Measurements from ENCODE around the gene PPT2. TPM values are rescaled to one million over a fixed set of nuclear protein-coding genes. Genes with fewer than 3 reads are reported as not detected.

The PPT2 gene
- total and polyA plus RNA-seq, 2 of the 13 experiments (the other 11 are each of a cell fraction or from before 2014, with no cell fraction given): 39.2 to 61.8 TPM

DNA sequence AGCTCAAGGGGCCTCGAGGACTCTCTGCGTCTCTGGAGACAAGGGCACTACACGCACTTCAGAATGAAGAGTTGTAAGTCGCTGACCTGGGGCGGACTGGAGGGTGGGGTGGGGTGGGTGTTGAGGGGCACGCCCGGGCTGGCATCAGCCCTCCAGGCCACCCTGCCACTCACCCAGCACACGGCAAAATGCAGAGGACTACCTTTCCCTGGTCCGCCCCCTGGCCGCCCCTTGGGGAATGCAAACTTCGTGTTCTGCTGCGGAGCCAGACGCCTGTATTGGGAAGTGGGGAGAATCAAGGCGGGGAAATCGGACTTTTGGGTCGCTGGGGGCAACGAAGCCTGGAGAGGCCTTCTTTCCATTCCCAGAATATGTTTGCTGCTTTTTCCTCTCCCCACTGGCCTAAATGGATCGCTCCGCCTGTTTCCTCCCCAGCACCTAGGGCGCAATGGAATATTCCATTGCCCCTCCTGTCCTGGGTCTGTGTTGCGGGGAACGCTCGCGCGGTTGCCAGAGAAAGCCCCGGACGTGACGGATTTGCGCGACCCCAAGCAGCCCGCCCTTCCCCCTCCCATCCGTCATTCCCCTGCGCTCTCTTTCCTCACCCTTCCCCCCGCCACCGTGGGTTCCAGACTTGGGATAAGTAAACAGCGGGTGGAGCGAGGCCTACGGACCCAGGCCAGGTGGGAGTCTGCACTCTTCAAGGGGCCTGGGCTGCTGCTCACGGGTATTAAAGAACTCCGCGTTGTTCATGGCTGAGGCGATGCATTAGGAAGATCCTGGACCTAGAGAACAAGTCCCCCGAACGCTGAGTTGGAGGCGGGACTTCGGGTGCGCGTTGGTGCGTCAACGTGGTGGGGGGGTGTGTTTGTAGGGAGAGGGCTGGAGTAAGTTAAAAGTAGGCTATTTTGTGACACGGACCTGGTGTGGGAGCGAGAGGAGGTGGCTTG, at the start of gene PPT2 (continued):
- TF ChIP-seq THYN1 (CRISPR knock-in tag; IDR thresholded peaks at IDR 0.05; ENCODE audit: borderline replicate concordance, low read depth) (no peak), ZFY (CRISPR knock-in tag; IDR thresholded peaks at IDR 0.05) (peak; percentile 88), WIZ (CRISPR knock-in tag; IDR thresholded peaks at IDR 0.05) (no peak), SETDB1 (CRISPR knock-in tag; IDR thresholded peaks at IDR 0.05; ENCODE audit: borderline replicate concordance) (no peak), ZNF564 (CRISPR knock-in tag; IDR thresholded peaks at IDR 0.05) (peak; percentile 55), SMC3 (IDR thresholded peaks at IDR 0.05; ENCODE audit: low read length) (no peak), MLLT10 (CRISPR knock-in tag; IDR thresholded peaks at IDR 0.05) (no peak), REL (CRISPR knock-in tag; conservative IDR thresholded peaks at IDR 0.05) (no peak), ZNF703 (CRISPR knock-in tag; IDR thresholded peaks at IDR 0.05; ENCODE audit: borderline replicate concordance) (peak; percentile 47; the same call in 1 of the 2 replicates), SPEN (CRISPR knock-in tag; IDR thresholded peaks at IDR 0.05; ENCODE audit: low read depth) (peak; percentile 85), ARID2 (CRISPR knock-in tag; IDR thresholded peaks at IDR 0.05; ENCODE audit: borderline replicate concordance) (no peak), ZFX (CRISPR knock-in tag; IDR thresholded peaks at IDR 0.05; ENCODE audit: low read depth) (peak; percentile 96)
- TF ChIP-seq, protein P1, sequence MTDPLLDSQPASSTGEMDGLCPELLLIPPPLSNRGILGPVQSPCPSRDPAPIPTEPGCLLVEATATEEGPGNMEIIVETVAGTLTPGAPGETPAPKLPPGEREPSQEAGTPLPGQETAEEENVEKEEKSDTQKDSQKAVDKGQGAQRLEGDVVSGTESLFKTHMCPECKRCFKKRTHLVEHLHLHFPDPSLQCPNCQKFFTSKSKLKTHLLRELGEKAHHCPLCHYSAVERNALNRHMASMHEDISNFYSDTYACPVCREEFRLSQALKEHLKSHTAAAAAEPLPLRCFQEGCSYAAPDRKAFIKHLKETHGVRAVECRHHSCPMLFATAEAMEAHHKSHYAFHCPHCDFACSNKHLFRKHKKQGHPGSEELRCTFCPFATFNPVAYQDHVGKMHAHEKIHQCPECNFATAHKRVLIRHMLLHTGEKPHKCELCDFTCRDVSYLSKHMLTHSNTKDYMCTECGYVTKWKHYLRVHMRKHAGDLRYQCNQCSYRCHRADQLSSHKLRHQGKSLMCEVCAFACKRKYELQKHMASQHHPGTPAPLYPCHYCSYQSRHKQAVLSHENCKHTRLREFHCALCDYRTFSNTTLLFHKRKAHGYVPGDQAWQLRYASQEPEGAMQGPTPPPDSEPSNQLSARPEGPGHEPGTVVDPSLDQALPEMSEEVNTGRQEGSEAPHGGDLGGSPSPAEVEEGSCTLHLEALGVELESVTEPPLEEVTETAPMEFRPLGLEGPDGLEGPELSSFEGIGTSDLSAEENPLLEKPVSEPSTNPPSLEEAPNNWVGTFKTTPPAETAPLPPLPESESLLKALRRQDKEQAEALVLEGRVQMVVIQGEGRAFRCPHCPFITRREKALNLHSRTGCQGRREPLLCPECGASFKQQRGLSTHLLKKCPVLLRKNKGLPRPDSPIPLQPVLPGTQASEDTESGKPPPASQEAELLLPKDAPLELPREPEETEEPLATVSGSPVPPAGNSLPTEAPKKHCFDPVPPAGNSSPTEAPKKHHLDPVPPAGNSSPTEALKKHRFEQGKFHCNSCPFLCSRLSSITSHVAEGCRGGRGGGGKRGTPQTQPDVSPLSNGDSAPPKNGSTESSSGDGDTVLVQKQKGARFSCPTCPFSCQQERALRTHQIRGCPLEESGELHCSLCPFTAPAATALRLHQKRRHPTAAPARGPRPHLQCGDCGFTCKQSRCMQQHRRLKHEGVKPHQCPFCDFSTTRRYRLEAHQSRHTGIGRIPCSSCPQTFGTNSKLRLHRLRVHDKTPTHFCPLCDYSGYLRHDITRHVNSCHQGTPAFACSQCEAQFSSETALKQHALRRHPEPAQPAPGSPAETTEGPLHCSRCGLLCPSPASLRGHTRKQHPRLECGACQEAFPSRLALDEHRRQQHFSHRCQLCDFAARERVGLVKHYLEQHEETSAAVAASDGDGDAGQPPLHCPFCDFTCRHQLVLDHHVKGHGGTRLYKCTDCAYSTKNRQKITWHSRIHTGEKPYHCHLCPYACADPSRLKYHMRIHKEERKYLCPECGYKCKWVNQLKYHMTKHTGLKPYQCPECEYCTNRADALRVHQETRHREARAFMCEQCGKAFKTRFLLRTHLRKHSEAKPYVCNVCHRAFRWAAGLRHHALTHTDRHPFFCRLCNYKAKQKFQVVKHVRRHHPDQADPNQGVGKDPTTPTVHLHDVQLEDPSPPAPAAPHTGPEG (CRISPR knock-in tag; IDR thresholded peaks at IDR 0.05): peak; percentile 90
- TF ChIP-seq, protein P2, sequence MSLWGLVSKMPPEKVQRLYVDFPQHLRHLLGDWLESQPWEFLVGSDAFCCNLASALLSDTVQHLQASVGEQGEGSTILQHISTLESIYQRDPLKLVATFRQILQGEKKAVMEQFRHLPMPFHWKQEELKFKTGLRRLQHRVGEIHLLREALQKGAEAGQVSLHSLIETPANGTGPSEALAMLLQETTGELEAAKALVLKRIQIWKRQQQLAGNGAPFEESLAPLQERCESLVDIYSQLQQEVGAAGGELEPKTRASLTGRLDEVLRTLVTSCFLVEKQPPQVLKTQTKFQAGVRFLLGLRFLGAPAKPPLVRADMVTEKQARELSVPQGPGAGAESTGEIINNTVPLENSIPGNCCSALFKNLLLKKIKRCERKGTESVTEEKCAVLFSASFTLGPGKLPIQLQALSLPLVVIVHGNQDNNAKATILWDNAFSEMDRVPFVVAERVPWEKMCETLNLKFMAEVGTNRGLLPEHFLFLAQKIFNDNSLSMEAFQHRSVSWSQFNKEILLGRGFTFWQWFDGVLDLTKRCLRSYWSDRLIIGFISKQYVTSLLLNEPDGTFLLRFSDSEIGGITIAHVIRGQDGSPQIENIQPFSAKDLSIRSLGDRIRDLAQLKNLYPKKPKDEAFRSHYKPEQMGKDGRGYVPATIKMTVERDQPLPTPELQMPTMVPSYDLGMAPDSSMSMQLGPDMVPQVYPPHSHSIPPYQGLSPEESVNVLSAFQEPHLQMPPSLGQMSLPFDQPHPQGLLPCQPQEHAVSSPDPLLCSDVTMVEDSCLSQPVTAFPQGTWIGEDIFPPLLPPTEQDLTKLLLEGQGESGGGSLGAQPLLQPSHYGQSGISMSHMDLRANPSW (CRISPR knock-in tag; IDR thresholded peaks at IDR 0.05; ENCODE audit: borderline replicate concordance): peak; percentile 73; the same call in 1 of the 2 replicates
- TF ChIP-seq, protein P3, sequence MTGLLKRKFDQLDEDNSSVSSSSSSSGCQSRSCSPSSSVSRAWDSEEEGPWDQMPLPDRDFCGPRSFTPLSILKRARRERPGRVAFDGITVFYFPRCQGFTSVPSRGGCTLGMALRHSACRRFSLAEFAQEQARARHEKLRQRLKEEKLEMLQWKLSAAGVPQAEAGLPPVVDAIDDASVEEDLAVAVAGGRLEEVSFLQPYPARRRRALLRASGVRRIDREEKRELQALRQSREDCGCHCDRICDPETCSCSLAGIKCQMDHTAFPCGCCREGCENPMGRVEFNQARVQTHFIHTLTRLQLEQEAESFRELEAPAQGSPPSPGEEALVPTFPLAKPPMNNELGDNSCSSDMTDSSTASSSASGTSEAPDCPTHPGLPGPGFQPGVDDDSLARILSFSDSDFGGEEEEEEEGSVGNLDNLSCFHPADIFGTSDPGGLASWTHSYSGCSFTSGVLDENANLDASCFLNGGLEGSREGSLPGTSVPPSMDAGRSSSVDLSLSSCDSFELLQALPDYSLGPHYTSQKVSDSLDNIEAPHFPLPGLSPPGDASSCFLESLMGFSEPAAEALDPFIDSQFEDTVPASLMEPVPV (CRISPR knock-in tag; IDR thresholded peaks at IDR 0.05): no peak
- TF ChIP-seq, protein P4, sequence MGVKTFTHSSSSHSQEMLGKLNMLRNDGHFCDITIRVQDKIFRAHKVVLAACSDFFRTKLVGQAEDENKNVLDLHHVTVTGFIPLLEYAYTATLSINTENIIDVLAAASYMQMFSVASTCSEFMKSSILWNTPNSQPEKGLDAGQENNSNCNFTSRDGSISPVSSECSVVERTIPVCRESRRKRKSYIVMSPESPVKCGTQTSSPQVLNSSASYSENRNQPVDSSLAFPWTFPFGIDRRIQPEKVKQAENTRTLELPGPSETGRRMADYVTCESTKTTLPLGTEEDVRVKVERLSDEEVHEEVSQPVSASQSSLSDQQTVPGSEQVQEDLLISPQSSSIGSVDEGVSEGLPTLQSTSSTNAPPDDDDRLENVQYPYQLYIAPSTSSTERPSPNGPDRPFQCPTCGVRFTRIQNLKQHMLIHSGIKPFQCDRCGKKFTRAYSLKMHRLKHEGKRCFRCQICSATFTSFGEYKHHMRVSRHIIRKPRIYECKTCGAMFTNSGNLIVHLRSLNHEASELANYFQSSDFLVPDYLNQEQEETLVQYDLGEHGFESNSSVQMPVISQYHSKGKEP (CRISPR knock-in tag; IDR thresholded peaks at IDR 0.05): no peak; the same call in 1 of the 2 replicates
